Right lobe of liver (tissue), 4 donors: ENCODE data around the gene CEP112.

Source experiments
- POLR2A ChIP-seq: fragments of 450-650 bp; IDR thresholded peaks from one replicate; pipeline ENCODE4 v1.6.1; 2017; ENCODE audit warnings: antibody characterized with exemption, mild to moderate bottlenecking
- TF ChIP-seq, protein P1 (sequence below), 4 donors: fragments of 200-600 bp in 3 of 4; fragments of 450-650 bp in 1 of 4; IDR thresholded peaks; one replicate each; pipeline versions ENCODE4 v1.5.1 to v1.8.0; 2016 to 2022; ENCODE audit warnings: antibody characterized with exemption in 4 of 4, mild to moderate bottlenecking in 2 of 4
- donor health status: DM: no; HTN: no; CAD: no.
- donor health status: DM: no; HTN: no; CAD: no.
- donor health status: DM: no; HTN: yes; CAD: no.

- TF ChIP-seq, protein P1, sequence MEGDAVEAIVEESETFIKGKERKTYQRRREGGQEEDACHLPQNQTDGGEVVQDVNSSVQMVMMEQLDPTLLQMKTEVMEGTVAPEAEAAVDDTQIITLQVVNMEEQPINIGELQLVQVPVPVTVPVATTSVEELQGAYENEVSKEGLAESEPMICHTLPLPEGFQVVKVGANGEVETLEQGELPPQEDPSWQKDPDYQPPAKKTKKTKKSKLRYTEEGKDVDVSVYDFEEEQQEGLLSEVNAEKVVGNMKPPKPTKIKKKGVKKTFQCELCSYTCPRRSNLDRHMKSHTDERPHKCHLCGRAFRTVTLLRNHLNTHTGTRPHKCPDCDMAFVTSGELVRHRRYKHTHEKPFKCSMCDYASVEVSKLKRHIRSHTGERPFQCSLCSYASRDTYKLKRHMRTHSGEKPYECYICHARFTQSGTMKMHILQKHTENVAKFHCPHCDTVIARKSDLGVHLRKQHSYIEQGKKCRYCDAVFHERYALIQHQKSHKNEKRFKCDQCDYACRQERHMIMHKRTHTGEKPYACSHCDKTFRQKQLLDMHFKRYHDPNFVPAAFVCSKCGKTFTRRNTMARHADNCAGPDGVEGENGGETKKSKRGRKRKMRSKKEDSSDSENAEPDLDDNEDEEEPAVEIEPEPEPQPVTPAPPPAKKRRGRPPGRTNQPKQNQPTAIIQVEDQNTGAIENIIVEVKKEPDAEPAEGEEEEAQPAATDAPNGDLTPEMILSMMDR (IDR thresholded peaks at IDR 0.05): no peak
- no peak for TF ChIP-seq POLR2A
These were observed 275.5 kb downstream of the CEP112 start for GRCh38 chr17:65916425-65916824.
